GM19238 (cell line): Measurements from ENCODE around the gene COLQ.
A peak's percentile ranks its signal among the peaks of the same experiment; 100 is the strongest.
"Not testable (repeated sequence)": the region's sequence is repeated elsewhere in the genome, so short reads cannot be mapped to it uniquely, and the experiment has no call there.

Experiments
- DNase-seq: peaks from one replicate; pipeline ENCODE4 v3.0.0; 2011; ENCODE audit warnings: low spot score; ENCODE audit not compliant: insufficient read length

The COLQ gene

GRCh38 chr3:15521573-15521965 lies at the start of gene COLQ:
Gene COLQ (minus strand): TSS chr3:15521706. CDS start chr3:15521625, 81 bp downstream.
- no peak for DNase-seq

DNA sequence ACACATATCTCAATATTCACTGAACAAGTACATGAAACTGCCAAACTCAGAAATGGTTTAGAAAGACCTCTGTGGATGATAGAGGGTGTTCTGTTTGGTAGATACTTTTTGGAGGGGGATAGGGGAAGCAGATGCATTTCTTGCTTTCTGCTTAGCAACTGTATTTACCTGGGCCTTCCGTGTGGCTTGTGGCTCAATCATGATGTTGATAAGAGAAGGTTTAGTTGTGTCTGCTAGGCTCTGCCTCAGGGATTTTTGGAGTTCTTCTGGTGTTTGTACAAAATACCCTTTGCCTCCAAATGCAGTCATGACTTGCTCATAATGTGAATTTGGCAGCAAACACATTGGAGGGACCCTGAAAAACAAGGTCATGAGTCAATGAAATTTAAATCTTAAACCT lies 41.7 kb upstream of the COLQ start:
- DNase-seq = no peak

DNA sequence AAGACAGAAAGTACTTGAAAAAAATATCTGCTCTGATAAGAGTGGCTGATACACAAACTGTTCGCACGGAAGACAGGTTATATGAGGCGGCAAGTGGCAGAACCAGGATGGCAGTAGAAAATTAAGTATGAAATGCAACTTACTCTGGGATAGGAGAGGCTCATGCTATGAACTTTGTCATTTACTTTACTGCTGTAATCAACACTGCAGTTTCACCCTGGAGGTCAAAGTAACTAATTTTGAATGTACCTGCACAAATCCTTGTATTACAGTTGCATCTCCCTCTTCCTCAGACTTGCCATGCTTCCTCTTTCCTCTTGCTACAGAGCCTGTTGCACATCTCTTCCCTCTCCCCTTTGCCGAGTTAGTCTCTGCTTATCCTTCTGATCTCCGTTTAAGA lies 41.1 kb upstream of the COLQ start:
- DNase-seq = no peak

- no peak for DNase-seq
Measured at GRCh38 chr3:15558581-15558980, 37.1 kb upstream of the COLQ start.

- DNase-seq = peak; percentile 5
Measured at GRCh38 chr3:15557511-15557946, 36.0 kb upstream of the COLQ start.

GRCh38 chr3:15556512-15556911 lies 35.0 kb upstream of the COLQ start:
- DNase-seq = no peak

- DNase-seq = no peak
Measured at GRCh38 chr3:15553749-15554148, 32.2 kb upstream of the COLQ start.

DNA sequence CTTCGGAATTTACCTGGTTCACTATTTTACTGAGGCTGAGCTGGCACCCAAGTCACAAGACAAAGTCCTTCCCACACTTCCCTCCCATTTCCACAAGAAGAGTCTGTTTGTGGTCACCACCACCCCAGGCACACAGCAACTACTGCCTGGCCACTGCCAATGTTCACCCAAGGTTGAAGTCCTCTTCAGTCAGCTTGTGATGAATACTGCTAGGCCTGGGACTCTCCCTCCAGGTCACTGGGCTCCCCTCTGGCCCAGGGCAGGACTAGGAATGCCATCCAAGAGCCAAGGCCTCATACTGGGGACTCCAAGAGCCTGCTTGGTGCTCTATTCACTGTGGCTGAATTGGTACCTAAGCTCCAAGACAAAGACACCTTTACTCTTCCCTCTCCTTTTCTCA lies 30.4 kb upstream of the COLQ start:
- DNase-seq = no peak

DNA sequence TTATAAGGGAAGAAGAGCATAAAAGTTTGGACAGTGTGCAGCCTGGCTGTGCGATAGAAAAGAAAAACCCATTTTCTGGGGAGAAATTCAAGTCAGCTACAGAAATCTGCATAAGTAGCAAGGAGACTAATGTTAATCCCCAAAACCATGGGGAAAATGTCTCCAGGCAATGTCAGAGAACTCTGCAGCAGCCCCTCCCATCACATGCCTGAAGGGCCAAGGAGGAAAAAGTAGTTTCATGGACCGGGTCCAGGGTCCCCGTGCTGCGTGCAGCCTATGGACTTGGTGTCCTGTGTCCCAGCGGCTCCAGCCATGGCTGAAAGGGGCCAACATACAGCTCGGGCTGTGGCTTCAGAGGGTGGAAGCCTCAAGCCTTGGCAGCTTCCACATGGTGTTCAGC lies 28.3 kb upstream of the COLQ start:
- no peak for DNase-seq

GRCh38 chr3:15542614-15543013 lies 21.1 kb upstream of the COLQ start:
- no peak for DNase-seq

GRCh38 chr3:15541371-15541770 lies 19.9 kb upstream of the COLQ start:
- no peak for DNase-seq

GRCh38 chr3:15539066-15539465 lies 17.6 kb upstream of the COLQ start:
- DNase-seq = no peak

DNA sequence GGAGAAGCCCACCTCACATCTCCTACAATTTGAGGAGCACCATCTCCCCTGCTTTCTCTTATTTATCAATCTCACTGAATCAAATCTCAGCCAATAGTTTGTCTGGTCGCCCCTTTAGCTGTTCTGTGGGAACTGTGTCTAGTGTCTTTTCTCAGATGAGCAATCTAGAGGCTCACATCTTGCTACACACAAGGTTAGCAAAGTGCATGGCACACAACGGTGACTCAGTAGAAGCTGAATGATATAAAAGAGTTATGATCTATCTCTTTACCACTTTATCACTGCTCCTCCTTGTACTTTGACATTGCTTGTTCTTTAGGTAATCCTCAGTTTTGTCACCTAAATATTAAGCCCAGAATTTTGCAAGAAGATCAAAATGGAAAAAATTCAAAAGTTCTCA lies 16.8 kb upstream of the COLQ start:
- no peak for DNase-seq

GRCh38 chr3:15536856-15537255 lies 15.3 kb upstream of the COLQ start:
- no peak for DNase-seq

GRCh38 chr3:15535732-15536131 lies 14.2 kb upstream of the COLQ start:
- no peak for DNase-seq

DNA sequence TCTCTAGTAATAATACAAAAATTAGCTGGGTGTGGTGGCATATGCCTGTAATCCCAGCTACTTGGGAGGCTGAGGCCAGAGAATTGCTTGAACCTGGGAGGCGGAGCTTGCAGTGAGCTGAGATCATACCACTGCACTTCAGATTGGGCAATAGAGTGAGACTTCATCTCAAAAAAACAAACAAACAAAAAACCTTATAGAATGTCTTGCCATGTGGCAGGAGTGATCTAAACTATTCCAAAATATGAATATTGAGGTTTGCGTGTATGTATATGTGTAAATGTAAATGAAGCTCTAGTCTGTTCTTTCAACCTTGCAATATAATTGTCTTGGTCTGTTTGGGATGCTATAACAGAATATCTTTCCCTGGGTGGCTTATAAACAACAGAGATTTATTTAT lies 11.1 kb upstream of the COLQ start:
- not testable (repeated sequence) for DNase-seq

DNA sequence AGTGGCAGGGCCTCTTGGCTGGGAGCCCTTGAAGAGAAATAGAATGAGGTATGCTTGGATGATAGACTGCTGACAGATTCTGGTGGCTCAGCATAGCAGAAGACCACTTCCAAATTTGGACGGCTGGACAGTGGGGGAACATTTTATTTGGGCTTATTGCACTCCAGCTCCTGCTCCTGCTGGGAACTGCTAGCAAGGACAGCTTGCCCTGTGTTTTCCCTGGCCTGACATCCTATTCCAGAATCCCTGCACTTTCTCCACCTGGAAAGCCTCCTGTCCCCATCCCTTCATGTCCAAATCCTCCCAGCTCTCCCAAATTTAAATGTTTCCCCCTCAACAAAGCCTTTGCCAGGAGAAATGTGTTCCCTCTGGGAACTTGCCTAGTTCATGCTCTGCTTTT lies 9.8 kb upstream of the COLQ start:
- DNase-seq = no peak

DNA sequence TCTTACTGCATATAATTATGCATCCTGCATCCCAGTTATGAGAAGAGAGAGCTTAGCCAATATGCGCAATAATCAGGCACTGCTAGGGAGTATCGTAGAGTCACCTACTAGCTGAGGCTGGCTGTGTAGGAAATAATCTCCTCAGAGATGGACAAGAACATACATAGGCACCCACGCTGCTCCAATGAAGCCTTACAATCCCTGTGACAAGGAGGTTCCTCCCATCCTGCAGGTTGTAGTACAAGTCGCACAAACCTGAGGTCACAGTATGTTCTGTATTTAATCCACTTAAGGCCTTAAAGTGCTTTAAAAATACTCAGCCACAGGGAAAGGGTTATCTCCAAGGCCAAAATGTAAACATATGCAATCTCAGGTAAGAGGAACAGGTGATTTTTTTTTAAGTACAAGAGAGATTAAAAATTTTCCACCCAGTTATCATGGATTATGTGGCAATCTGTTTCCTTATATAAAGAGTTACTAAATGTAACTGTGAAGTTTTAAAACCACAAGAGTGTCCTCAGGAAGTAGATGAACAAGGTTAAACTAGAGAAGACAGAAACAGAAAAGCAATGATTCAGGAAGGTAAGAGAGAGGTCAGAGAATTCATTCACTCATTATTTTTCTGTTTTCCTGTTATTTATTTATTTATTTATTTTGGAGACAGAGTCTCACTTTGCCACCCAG lies 7.5 kb upstream of the COLQ start:
- DNase-seq = no peak

DNA sequence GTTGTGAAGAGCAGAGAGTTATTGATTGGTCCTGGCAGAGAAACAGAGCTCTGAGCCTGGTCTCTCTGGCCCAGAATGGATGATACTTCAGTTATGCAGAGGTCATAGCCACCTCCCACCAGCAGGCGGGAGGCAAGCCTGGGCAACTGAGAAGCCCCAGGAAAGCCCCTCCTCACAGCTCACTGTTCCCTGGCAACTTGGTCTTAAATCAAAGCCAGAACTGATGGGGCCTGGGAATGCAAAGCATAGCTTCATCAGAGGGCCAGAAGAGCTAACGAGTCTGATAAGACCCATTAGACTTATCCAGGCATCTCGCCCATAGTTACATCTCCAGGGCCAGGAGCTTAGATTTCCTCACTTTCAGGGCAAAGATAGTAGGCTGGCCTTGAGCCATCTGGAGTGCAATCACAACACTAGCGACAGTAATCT lies 5.5 kb upstream of the COLQ start:
- DNase-seq = no peak

DNA sequence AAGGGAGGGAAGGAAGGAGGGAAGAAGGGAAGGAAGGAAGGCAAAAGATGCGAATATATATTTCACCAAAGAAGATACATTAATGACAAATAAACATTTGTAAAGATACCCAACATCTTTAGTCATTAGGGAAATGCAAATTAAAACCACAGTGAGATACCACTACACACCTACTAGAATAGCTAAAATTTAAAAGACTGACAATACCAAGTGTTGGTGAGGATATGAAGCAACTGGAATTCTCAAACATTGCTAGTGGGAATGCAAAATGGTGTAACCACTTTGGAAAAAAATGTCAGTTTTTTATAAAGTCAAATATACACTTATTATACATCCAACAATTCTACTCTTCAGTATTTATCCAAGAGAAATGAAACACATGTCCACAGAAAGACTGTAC lies 4.3 kb upstream of the COLQ start:
- DNase-seq = no peak

DNA sequence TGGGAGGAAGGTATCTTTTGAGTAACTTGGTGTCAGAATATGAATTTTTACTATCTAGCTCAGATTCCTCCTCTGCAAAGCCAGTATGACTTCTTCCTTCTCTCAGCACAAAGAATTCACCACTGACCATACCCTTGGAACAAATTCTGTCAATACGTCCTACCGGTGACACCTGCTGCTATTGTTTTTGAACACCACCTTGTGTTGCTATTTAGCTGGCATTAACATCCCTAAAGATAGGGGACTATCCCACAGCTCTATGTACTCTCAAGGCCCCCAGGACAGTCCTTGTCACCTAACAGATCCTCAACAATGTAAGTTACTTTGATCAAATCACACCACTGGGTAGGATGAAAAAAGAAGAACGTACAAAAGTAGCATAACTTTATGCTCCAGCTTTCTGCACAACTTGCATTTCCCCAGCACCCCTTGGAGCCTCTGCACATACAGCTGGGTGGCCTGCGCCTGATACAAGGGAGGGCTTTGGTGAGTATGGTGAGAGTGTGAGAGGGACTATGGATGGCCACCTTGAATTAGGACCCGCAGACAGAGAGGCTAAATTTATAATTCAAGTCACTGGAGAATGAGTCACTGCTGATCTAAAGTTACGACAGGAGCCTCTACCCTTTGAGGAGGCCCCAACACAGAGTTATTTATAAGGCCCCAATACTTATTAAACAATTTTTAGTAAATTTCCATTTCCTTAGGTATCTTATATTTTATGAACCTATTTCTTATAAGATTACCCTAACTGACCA lies 2.3 kb upstream of the COLQ start:
- DNase-seq = no peak

DNA sequence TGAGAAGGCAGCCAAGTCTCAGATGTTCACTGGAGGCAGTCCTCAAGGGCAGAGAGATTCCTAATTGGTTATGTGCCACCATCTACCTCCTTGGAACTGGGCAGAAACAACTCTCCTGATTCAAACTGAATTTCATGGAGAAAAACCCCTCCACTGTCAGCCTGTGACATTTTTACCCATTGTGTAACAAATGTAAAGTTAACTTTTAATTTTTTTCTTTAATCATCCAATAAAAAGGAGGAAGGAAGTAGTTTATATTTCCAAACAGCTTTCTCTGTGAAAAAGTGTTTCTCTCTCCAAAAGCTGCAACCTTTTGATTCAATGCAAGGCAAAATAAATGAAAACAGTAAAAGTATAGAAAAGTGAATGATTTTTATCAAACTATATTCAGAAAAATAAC lies 510 bp upstream of the COLQ start:
- DNase-seq = no peak
